Activated naive CD8-positive, alpha-beta T cell treated with anti-CD3 and anti-CD28 coated beads, Interleukin-2, amount 50 U/mL, for 24 hours (primary cell): ENCODE measurements around the gene FBXO3.
A peak's percentile ranks its signal among the peaks of the same experiment; 100 is the strongest.

Experiments used
- ATAC-seq: fragments of 150-1000 bp; cut with Tn5 transposase; one replicate; pipeline ENCODE4 v1.10.0; 2021
- DNase-seq: peaks from one replicate; pipeline ENCODE4 v3.0.0; 2021
- H3K27ac Mint-ChIP-seq: one replicate; pipeline ENCODE4 v1.8.0; 2021; ENCODE audit warnings: mild to moderate bottlenecking, mixed read lengths
- H3K27me3 Mint-ChIP-seq: one replicate; pipeline ENCODE4 v1.8.0; 2021; ENCODE audit warnings: mixed read lengths
- H3K36me3 Mint-ChIP-seq: one replicate; pipeline ENCODE4 v1.8.0; 2021; ENCODE audit warnings: low read depth, mixed read lengths
- H3K4me1 Mint-ChIP-seq: one replicate; pipeline ENCODE4 v1.8.0; 2021; ENCODE audit warnings: mixed read lengths
- H3K4me3 Mint-ChIP-seq: one replicate; pipeline ENCODE4 v1.8.0; 2021; ENCODE audit warnings: mild to moderate bottlenecking, moderate library complexity, mixed read lengths
- H3K9me3 Mint-ChIP-seq: one replicate; pipeline ENCODE4 v1.8.0; 2021; ENCODE audit warnings: mixed read lengths

The FBXO3 gene

DNA sequence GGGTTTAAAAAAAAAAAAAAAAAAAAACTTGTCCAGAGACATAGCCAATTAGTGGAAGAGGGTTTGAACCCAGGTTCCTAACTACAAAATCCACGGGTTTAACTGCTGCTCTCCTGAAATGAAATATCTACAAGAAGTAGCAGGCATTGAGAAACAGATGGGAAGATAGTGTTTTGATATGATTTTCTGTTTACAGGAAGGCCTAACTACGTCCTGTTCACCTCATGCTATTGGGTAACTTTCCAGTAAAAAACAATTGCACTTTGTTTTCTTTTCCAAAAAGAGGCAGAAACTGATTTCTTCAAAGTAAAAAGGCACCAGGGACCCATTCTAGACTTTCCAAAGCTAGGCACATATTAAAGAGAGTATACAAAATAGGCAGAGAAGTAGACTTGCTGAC is 67.8 kb downstream of the FBXO3 start:
- ATAC-seq (no peak), DNase-seq (no peak)
- peaks cover 6% of the 10 kb centered on the region for H3K4me1 Mint-ChIP-seq
- H3K27ac Mint-ChIP-seq = no peak overlapping the region
- H3K27me3 Mint-ChIP-seq = no peaks in the 10 kb centered on the region
- no peak overlapping the region for H3K4me3 Mint-ChIP-seq
- H3K36me3 Mint-ChIP-seq = peaks cover 6% of the 10 kb centered on the region
- no peaks in the 10 kb centered on the region for H3K9me3 Mint-ChIP-seq

DNA sequence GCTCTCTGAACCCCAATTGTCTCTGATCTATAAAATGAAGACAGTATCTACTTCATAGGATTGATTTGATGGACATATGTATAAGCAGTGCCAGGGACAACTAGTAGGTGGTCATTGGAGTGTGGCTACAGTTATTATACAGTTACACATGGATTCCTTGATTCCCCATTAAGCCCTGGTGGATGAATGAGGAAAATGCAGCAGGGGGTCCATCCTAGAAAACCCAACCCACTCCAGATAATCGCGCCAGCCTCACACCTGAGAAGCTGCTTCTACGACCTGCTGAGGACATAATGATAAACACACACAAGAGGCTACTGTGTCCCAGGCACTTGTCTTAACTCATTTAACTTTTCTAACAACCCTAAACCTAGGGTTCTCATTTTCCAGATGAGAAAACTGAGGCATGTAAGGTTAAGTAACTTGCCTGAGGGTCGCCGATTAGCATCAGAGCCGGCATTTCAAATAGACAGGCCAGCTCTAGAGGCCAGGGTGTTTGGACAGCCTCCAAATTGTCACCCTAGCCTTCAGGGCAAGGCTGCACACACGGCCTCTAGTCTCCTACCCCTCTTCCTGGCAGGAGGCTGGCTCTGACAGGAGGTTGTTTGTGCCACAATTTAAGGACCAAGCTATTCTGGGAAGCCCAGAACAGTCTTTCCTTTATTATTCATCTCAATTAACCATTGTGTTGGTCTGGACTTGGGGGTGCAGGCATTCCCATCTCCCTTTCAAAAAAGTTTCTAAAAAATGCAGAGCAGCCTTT is 69.9 kb downstream of the FBXO3 start:
- DNase-seq (no peak), ATAC-seq (no peak)
- Mint-ChIP-seq H3K4me1 (peaks cover 17% of the 10 kb centered on the region), H3K27ac (no peak overlapping the region), H3K27me3 (peaks cover 6% of the 10 kb centered on the region), H3K9me3 (no peaks in the 10 kb centered on the region), H3K36me3 (peaks cover 5% of the 10 kb centered on the region), H3K4me3 (no peak overlapping the region)

- Mint-ChIP-seq H3K27ac (no peak overlapping the region), H3K36me3 (peaks cover 1% of the 10 kb centered on the region), H3K27me3 (peaks cover 8% of the 10 kb centered on the region), H3K4me1 (peaks cover 17% of the 10 kb centered on the region), H3K9me3 (no peaks in the 10 kb centered on the region), H3K4me3 (no peak overlapping the region)
- ATAC-seq (no peak), DNase-seq (no peak)
Measured at GRCh38 chr11:33703788-33704187, 70.5 kb downstream of the FBXO3 start.

GRCh38 chr11:33703234-33703633 is 71.1 kb downstream of the FBXO3 start:
- no peaks in the 10 kb centered on the region for H3K9me3 Mint-ChIP-seq
- H3K27ac Mint-ChIP-seq = no peak overlapping the region
- no peak overlapping the region for H3K4me3 Mint-ChIP-seq
- no peaks in the 10 kb centered on the region for H3K36me3 Mint-ChIP-seq
- peaks cover 8% of the 10 kb centered on the region for H3K27me3 Mint-ChIP-seq
- no peak for ATAC-seq
- peaks cover 17% of the 10 kb centered on the region for H3K4me1 Mint-ChIP-seq
- DNase-seq = no peak

DNA sequence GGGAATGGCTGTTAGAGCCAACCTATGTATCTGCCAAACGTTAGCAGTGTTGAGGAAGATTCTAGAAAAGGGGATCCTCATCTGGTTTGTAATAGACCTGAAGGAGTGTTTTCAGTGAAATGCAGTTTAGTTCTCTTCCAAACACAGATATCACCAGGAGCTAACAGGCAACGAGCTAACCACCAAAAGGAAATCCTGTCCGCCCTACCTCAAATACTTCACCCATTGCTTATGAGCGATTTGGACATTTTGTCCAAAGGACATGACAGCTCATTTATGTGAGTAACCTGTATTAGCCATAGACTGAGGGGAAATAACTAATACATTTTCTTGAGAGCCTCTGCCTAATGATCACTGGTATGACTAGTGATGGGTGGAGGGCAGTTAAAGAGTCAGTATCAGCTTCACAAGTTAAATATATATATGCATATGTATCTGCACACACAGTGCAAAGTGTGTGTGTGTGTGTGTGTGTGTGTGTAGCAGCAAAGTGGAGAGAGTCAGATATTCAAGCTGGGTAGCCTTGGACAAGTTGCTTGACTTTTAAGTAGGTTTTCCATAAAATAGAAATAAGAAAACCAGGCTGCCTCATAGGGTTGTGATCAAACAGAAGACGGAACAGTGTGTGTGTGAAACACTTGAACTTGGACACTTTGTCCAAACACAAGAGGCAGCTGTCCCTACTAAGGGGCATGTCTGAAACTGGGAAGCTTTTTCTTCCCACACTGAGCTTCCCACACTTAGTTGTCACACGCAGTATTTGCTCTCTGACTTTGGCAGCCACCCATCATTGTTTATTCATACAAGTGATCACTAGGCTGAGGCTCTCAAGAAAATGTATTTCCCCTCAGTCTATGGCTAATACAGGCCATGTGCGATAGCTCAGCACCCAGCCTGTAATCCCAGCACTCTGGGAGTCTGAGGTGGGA is 72.8 kb downstream of the FBXO3 start:
- DNase-seq (no peak), ATAC-seq (no peak)
- Mint-ChIP-seq H3K27me3 (peaks cover 15% of the 10 kb centered on the region), H3K9me3 (no peaks in the 10 kb centered on the region), H3K4me3 (peak overlapping the region; percentile 80), H3K36me3 (no peaks in the 10 kb centered on the region), H3K4me1 (peaks cover 16% of the 10 kb centered on the region), H3K27ac (peak overlapping the region; percentile 82)

- H3K27me3 Mint-ChIP-seq = peaks cover 21% of the 10 kb centered on the region
- peak within 1 kb of the TSS; percentile 82 for H3K27ac Mint-ChIP-seq
- ATAC-seq = peak; percentile 89
- H3K36me3 Mint-ChIP-seq = no peaks in the 10 kb centered on the region
- no peaks in the 10 kb centered on the region for H3K9me3 Mint-ChIP-seq
- H3K4me1 Mint-ChIP-seq = peaks cover 13% of the 10 kb centered on the region
- DNase-seq = peak; percentile 97
- H3K4me3 Mint-ChIP-seq = peak within 1 kb of the TSS; percentile 80
Measured at GRCh38 chr11:33700502-33701271, 73.6 kb downstream of the FBXO3 start, which contains the start of gene C11orf91. C11orf91 (minus strand) TSS chr11:33700826; CDS start chr11:33700740, 86 bp downstream.

GRCh38 chr11:33700063-33700501 is 74.2 kb downstream of the FBXO3 start:
- peaks cover 13% of the 10 kb centered on the region for H3K4me1 Mint-ChIP-seq
- H3K27me3 Mint-ChIP-seq = peaks cover 22% of the 10 kb centered on the region
- DNase-seq (no peak), ATAC-seq (no peak)
- H3K4me3 Mint-ChIP-seq = peak overlapping the region; percentile 57
- no peaks in the 10 kb centered on the region for H3K36me3 Mint-ChIP-seq
- H3K27ac Mint-ChIP-seq = peak overlapping the region; percentile 29
- H3K9me3 Mint-ChIP-seq = no peaks in the 10 kb centered on the region

DNA sequence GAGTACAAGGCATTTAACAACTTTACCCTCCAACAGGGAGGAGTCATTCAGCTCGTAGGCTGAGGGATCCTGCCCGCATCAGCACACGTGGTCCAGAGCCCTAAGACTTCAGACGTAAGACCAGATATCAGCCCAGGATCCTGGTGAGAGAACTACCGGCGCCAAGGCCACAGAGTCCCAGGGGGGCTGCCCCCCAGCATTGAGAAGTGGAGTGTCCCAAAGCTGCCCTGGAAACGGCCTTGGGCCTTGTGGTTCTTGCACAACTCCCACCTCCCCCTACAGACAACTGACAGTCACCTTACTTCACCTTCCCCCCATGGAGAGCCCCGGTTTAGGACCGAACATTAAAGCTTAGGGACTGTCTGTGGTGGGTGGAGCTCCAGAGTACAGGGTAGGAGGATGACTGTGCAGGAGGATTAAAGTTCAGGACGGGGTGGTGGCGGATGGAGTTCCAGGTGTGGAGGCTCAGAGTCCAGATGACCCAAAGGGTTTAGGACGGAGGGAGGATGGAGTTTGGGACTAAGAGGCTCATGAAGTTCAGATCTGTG is 74.7 kb downstream of the FBXO3 start:
- peaks cover 13% of the 10 kb centered on the region for H3K4me1 Mint-ChIP-seq
- no peaks in the 10 kb centered on the region for H3K36me3 Mint-ChIP-seq
- no peak for DNase-seq
- ATAC-seq = no peak
- no peaks in the 10 kb centered on the region for H3K9me3 Mint-ChIP-seq
- peak overlapping the region; percentile 29 for H3K27ac Mint-ChIP-seq
- peak overlapping the region; percentile 57 for H3K4me3 Mint-ChIP-seq
- peaks cover 22% of the 10 kb centered on the region for H3K27me3 Mint-ChIP-seq

- no peak for ATAC-seq
- Mint-ChIP-seq H3K27me3 (peaks cover 22% of the 10 kb centered on the region), H3K4me3 (no peak overlapping the region), H3K36me3 (no peaks in the 10 kb centered on the region), H3K4me1 (peaks cover 13% of the 10 kb centered on the region), H3K27ac (no peak overlapping the region), H3K9me3 (no peaks in the 10 kb centered on the region)
- no peak for DNase-seq
Measured at GRCh38 chr11:33698921-33699320, 75.4 kb downstream of the FBXO3 start.

GRCh38 chr11:33697997-33698396 is 76.3 kb downstream of the FBXO3 start:
- H3K9me3 Mint-ChIP-seq = no peaks in the 10 kb centered on the region

GRCh38 chr11:33696931-33697638 is 77.2 kb downstream of the FBXO3 start:
- DNase-seq = no peak
- H3K4me1 Mint-ChIP-seq = peaks cover 13% of the 10 kb centered on the region
- H3K9me3 Mint-ChIP-seq = no peaks in the 10 kb centered on the region
- H3K27ac Mint-ChIP-seq = no peak overlapping the region
- no peak for ATAC-seq
- peaks cover 22% of the 10 kb centered on the region for H3K27me3 Mint-ChIP-seq
- H3K36me3 Mint-ChIP-seq = no peaks in the 10 kb centered on the region
- H3K4me3 Mint-ChIP-seq = no peak overlapping the region

More at GRCh38 chr11:33697997-33698396, 76.3 kb downstream of the FBXO3 start:
- Mint-ChIP-seq H3K27me3 (peaks cover 22% of the 10 kb centered on the region), H3K36me3 (no peaks in the 10 kb centered on the region), H3K4me3 (no peak overlapping the region), H3K4me1 (peaks cover 13% of the 10 kb centered on the region), H3K27ac (no peak overlapping the region)
- ATAC-seq = no peak
- DNase-seq = no peak

DNA sequence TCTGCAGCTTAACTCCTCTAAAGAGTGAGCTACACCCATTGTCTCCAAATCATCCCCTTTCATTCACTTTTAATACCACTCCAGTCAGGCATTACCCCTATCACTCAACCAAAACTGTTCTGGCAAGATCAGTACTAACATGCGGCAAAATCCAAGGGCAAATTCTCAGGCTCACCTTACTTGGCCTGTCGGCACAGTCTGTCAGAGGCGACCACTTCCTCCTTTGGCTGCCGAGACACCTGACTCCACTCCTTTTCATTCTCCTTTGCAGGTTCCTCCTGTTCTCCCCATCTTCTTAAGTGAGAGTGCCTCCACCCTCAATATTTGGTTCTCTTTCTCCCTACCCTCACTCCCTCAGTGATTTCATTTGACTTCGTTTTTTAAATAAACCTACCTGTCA is 77.9 kb downstream of the FBXO3 start:
- DNase-seq = no peak
- no peaks in the 10 kb centered on the region for H3K36me3 Mint-ChIP-seq
- H3K27ac Mint-ChIP-seq = no peak overlapping the region
- ATAC-seq = no peak
- H3K27me3 Mint-ChIP-seq = peaks cover 22% of the 10 kb centered on the region
- no peak overlapping the region for H3K4me3 Mint-ChIP-seq
- H3K9me3 Mint-ChIP-seq = no peaks in the 10 kb centered on the region
- H3K4me1 Mint-ChIP-seq = peaks cover 10% of the 10 kb centered on the region

- no peaks in the 10 kb centered on the region for H3K9me3 Mint-ChIP-seq
- no peak overlapping the region for H3K27ac Mint-ChIP-seq
- no peak for DNase-seq
- H3K4me3 Mint-ChIP-seq = no peak overlapping the region
- H3K4me1 Mint-ChIP-seq = peaks cover 9% of the 10 kb centered on the region
- no peaks in the 10 kb centered on the region for H3K36me3 Mint-ChIP-seq
- no peak for ATAC-seq
- H3K27me3 Mint-ChIP-seq = peaks cover 22% of the 10 kb centered on the region
Measured at GRCh38 chr11:33695051-33695566, 79.2 kb downstream of the FBXO3 start.
